Tibial nerve (tissue), 4 donors: ENCODE measurements around the gene SLC9A4. TPM values are rescaled to one million over a fixed set of nuclear protein-coding genes. Genes with fewer than 3 reads are reported as not detected.

ENCODE experiments used
- DNase-seq, 2 donors: peaks; one replicate each; pipeline ENCODE4 v3.0.0-alpha.2; 2019; ENCODE audit warnings: low spot score in 2 of 2
- H3K27ac ChIP-seq, 4 donors: fragments of 200-600 bp; sonication (generic) in 3 of 4; one replicate each; pipeline ENCODE4 v1.5.1; 2017 to 2019; ENCODE audit warnings: mild to moderate bottlenecking in 1 of 4
- H3K27me3 ChIP-seq, 2 donors: fragments of 200-600 bp; sonication (generic) in 1 of 2; one replicate each; pipeline versions ENCODE4 v1.5.1 to v1.6.0; 2017 to 2019
- H3K36me3 ChIP-seq, 3 donors: fragments of 200-600 bp; sonication (generic); one replicate each; pipeline ENCODE4 v1.5.1; 2018 to 2019
- H3K4me1 ChIP-seq, 4 donors: fragments of 200-600 bp; sonication (generic) in 3 of 4; one replicate each; pipeline ENCODE4 v1.5.1; 2017 to 2019
- H3K4me3 ChIP-seq, 4 donors: fragments of 200-600 bp; sonication (generic) in 3 of 4; one replicate each; pipeline ENCODE4 v1.5.1; 2017 to 2019; ENCODE audit warnings: mild to moderate bottlenecking in 1 of 4, moderate library complexity in 1 of 4
- H3K9me3 ChIP-seq, 4 donors: fragments of 200-600 bp; sonication (generic) in 3 of 4; one replicate each; pipeline ENCODE4 v1.5.1; 2017 to 2019
- EP300 ChIP-seq, 2 donors: sonication (generic); formaldehyde crosslinking; IDR thresholded peaks; one replicate each; pipeline ENCODE4 v1.6.1; 2017; ENCODE audit warnings: antibody characterized with exemption in 2 of 2, mild to moderate bottlenecking in 1 of 2
- POLR2A ChIP-seq, 2 donors: fragments of 450-650 bp; IDR thresholded peaks; one replicate each; pipeline ENCODE4 v1.6.1; 2017; ENCODE audit warnings: antibody characterized with exemption in 2 of 2, mild to moderate bottlenecking in 2 of 2, moderate library complexity in 2 of 2
- WGBS, 2 donors: methylation state at CpG; one replicate each; pipeline ENCODE4 v1.1.5; 2018; 5-methylcytosine and 5-hydroxymethylcytosine counted together
- total RNA-seq, 4 donors: library from RNA; depleted of rRNA; stranded (reverse); fragments of >200 nt; gene quantifications; one replicate each; pipeline ENCODE4 v1.1.0, GENCODE V29; 2016
- TF ChIP-seq, protein P1 (sequence below), 5 experiments: fragments of 200-600 bp in 3 of 5; fragments of 450-650 bp in 2 of 5; sonication (generic) in 3 of 5; IDR thresholded peaks; one replicate each; pipeline ENCODE4 v1.5.1; 2016 to 2019; ENCODE audit warnings: antibody characterized with exemption in 5 of 5, mild to moderate bottlenecking in 3 of 5, moderate library complexity in 2 of 5

SLC9A4 gene
- total RNA-seq, 4 donors from 2014 or later: 0.30 TPM; not detected in 3

DNA sequence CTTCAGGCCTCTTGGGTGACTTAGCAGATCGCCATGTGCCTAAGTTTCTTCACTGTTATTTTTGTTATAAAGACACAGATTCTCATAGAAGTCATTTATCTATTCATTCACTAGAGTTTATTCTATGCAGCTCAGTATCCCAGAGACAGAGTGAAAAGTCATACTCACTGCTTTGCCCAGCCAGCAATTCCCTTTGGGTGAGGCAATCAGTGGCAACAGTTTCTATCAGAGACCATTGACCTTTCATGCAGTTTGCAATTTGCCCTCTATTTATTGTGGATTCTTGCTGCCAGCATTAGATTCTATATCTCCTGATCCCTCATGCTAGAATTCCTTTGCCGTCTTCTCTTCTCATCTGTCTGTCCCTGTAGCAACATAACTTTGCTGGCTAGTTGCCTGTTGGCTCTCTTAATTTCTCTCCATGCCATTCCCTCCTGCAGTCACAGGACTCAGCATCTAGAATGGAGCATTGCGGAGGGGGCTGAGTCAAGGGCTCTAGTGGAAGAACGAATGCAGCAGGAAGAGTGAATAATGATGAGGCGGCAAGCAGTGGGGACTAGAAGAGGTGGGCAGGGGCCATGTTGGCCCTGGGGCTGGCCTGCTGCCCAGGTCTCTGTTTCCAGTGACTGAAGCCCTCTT is 12.2 kb downstream of the SLC9A4 start:
- DNase-seq: no peak
- TF ChIP-seq, protein P1, sequence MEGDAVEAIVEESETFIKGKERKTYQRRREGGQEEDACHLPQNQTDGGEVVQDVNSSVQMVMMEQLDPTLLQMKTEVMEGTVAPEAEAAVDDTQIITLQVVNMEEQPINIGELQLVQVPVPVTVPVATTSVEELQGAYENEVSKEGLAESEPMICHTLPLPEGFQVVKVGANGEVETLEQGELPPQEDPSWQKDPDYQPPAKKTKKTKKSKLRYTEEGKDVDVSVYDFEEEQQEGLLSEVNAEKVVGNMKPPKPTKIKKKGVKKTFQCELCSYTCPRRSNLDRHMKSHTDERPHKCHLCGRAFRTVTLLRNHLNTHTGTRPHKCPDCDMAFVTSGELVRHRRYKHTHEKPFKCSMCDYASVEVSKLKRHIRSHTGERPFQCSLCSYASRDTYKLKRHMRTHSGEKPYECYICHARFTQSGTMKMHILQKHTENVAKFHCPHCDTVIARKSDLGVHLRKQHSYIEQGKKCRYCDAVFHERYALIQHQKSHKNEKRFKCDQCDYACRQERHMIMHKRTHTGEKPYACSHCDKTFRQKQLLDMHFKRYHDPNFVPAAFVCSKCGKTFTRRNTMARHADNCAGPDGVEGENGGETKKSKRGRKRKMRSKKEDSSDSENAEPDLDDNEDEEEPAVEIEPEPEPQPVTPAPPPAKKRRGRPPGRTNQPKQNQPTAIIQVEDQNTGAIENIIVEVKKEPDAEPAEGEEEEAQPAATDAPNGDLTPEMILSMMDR (IDR thresholded peaks at IDR 0.05): no peak
- TF ChIP-seq EP300 (IDR thresholded peaks at IDR 0.05) (no peak), POLR2A (IDR thresholded peaks at IDR 0.05) (no peak)
- H3K36me3 ChIP-seq: no peaks in the 10 kb centered on the region
- no peaks in the 10 kb centered on the region for H3K9me3 ChIP-seq
- H3K4me3 ChIP-seq: no peak overlapping the region
- H3K27ac ChIP-seq: no peak overlapping the region
- H3K4me1 ChIP-seq: no peaks in the 10 kb centered on the region
- 39 to 61% methylated on average over 5 of the region's 5 CpGs for WGBS, 2 donors
- no peaks in the 10 kb centered on the region for H3K27me3 ChIP-seq

DNA sequence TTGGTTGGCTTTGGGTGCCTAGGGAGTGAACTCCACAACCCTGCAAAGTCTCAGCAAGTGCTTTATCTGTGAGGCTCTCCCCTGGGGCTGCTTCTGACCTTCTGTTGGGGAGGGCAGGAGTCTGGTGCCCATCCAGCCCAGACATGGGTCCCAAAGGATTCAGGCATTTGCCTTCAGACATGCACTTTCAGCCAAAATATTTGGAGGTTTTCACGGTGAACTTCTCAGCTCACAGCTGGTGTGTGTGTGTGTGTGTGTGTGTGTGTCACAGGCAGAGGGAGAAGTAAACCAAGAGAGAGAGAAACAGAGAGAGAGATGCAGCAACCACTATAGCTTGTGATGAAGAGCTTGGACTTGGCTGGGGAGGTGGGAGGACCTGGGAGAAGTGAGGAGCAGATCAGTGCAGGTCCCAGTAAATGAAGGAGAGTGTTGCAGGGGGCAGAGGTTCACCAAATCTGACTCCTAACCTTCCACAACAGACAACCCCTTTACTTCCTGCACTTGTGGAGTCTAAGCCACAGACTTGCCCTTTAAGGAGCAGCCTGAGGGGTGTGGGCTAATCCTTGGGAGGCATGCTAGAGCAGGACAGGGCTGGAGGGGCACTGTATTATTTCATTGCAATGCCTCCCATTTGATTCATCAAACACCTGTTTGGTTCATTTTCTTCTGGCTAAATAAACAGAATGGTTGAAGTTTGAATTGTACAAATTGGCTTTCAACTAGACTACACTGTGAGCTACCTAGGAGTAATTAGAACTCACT is 14.1 kb downstream of the SLC9A4 start:
- WGBS, 2 donors: 67 to 86% methylated on average over 1 of the region's 1 CpG
- Histone ChIP-seq H3K27ac (no peak overlapping the region), H3K4me3 (no peak overlapping the region), H3K9me3 (no peaks in the 10 kb centered on the region), H3K27me3 (no peaks in the 10 kb centered on the region), H3K4me1 (no peaks in the 10 kb centered on the region), H3K36me3 (no peaks in the 10 kb centered on the region)
- TF ChIP-seq, protein P1 (IDR thresholded peaks at IDR 0.05): no peak
- TF ChIP-seq EP300 (IDR thresholded peaks at IDR 0.05) (no peak), POLR2A (IDR thresholded peaks at IDR 0.05) (no peak)
- no peak for DNase-seq

DNA sequence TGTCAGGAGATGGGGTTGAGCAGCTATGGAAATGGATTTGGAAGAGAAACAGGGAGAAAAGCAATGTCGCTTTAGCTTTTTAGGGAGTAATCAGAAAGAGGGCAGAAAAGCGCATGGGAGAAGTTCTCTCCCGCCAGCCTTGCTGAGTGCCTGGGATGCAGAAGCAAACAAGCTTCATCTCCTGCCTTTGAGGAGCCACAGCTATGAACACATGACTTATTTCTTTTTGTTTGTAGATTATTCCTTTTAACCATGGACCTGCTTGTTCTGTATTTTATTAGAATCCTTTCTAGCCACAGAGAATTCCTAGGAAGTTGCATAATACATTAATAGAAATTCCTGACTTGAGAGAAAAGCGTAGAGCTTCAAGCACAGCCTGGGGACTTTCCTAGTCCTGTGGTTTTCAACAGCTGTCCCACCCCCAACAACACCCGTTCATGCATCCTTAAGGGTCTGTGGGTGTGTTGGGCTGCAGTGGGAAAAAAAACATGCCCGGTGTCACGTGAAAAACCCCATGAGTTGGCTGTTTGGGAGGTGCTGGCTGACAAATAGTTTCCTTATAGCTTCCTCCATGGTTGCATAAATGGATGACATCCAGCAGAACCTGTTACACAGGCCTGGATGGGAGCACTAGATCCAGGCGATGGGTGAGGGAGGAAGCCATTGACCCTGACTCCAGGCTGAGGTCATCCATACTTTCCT is 14.9 kb downstream of the SLC9A4 start:
- H3K27ac ChIP-seq: no peak overlapping the region
- no peak for DNase-seq
- H3K4me3 ChIP-seq: no peak overlapping the region
- WGBS, 2 donors: 41 to 44% methylated on average over 8 of the region's 8 CpGs
- H3K4me1 ChIP-seq: no peaks in the 10 kb centered on the region
- no peaks in the 10 kb centered on the region for H3K36me3 ChIP-seq
- TF ChIP-seq, protein P1 (IDR thresholded peaks at IDR 0.05): no peak
- TF ChIP-seq EP300 (IDR thresholded peaks at IDR 0.05) (no peak), POLR2A (IDR thresholded peaks at IDR 0.05) (no peak)
- H3K9me3 ChIP-seq: no peaks in the 10 kb centered on the region
- H3K27me3 ChIP-seq: no peaks in the 10 kb centered on the region

DNA sequence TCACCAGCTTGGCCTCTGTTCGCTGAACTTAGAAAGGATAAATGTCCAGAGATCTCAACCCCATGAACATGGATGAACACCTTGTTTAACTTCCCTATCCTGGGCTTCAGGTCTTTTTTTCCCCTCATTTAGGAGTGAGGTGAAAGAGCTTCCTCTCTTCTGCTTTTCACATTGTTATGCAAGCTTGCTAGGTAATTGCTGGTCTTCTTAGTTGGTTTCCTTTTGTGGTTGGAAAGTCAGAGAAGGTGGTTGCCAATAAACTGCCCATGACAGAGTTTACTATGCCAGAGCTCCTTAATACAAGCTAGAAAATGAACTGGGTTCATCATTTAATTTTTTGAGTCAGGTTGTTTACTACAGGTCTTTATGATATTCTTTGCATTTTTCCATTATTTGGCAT is 16.6 kb downstream of the SLC9A4 start:
- no peak for DNase-seq
- Histone ChIP-seq H3K27ac (no peak overlapping the region), H3K4me3 (no peak overlapping the region), H3K36me3 (no peaks in the 10 kb centered on the region), H3K27me3 (no peaks in the 10 kb centered on the region), H3K9me3 (no peaks in the 10 kb centered on the region), H3K4me1 (no peaks in the 10 kb centered on the region)
- TF ChIP-seq, protein P1 (IDR thresholded peaks at IDR 0.05): no peak
- TF ChIP-seq POLR2A (IDR thresholded peaks at IDR 0.05) (no peak), EP300 (IDR thresholded peaks at IDR 0.05) (no peak)
- 92 to 100% methylated on average over 1 of the region's 1 CpG for WGBS, 2 donors

DNA sequence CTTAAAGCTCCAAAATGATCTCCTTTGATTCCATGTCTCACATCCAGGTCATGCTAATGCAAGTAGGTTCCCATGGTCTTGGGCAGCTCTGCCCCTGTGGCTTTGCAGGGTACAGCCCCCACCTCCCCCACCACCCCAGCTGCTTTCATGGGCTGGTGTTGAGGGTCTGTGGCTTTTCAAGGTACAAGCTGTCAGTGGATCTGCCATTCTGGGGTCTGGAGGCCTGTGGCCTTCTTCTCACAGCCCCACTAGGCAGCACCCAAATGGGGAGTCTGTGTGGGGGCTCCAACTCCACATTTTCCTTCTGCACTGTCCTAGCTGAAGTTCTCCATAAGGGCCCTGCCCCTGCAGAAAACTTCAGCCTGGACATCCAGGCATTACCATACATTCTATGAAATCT is 19.0 kb downstream of the SLC9A4 start:
- Histone ChIP-seq H3K27me3 (no peaks in the 10 kb centered on the region), H3K4me1 (no peaks in the 10 kb centered on the region), H3K36me3 (no peaks in the 10 kb centered on the region), H3K4me3 (no peak overlapping the region), H3K9me3 (no peaks in the 10 kb centered on the region), H3K27ac (no peak overlapping the region)
- no peak for DNase-seq
- TF ChIP-seq EP300 (IDR thresholded peaks at IDR 0.05) (no peak), POLR2A (IDR thresholded peaks at IDR 0.05) (no peak)
- TF ChIP-seq, protein P1 (IDR thresholded peaks at IDR 0.05): no peak
